Gastrocnemius medialis (tissue), 4 donors: ENCODE data around the gene OR10J5. TPM values are rescaled to one million over a fixed set of nuclear protein-coding genes. Genes with fewer than 3 reads are reported as not detected.

Experiments used
- ATAC-seq, 2 donors: fragments of 150-250 bp; one replicate each; pipeline ENCODE4 v1.9.1; 2016
- DNase-seq, 2 donors: peaks; one replicate each; pipeline ENCODE4 v3.0.0-alpha.2; 2019
- H3K27ac ChIP-seq, 4 donors: fragments of 200-600 bp; sonication (generic); 1 replicate in 1 of 4; 2 replicates in 3 of 4; pipeline ENCODE4 v1.5.1; 2016 to 2018; ENCODE audit warnings: mild to moderate bottlenecking in 2 of 4, moderate library complexity in 1 of 4
- H3K27me3 ChIP-seq, 3 donors: fragments of 200-600 bp; sonication (generic) in 2 of 3; 1 replicate in 1 of 3; 2 replicates in 2 of 3; pipeline versions ENCODE4 v1.5.1 to v1.6.0; 2016 to 2019; ENCODE audit warnings: mild to moderate bottlenecking in 1 of 3, moderate library complexity in 1 of 3
- H3K36me3 ChIP-seq, 2 donors: fragments of 200-600 bp; sonication (generic) in 1 of 2; one replicate each; pipeline ENCODE4 v1.5.1; 2017 to 2018
- H3K4me1 ChIP-seq, 2 donors: fragments of 200-600 bp; sonication (generic) in 1 of 2; one replicate each; pipeline ENCODE4 v1.5.1; 2016 to 2017; ENCODE audit warnings: mild to moderate bottlenecking in 2 of 2
- H3K4me3 ChIP-seq, 4 donors: fragments of 200-600 bp; sonication (generic) in 3 of 4; 1 replicate in 1 of 4; 2 replicates in 3 of 4; pipeline ENCODE4 v1.5.1; 2016 to 2019; ENCODE audit warnings: mild to moderate bottlenecking in 2 of 4
- H3K9me3 ChIP-seq, 3 donors: fragments of 200-600 bp; sonication (generic) in 2 of 3; 1 replicate in 1 of 3; 2 replicates in 2 of 3; pipeline ENCODE4 v1.5.1; 2016 to 2019
- POLR2A ChIP-seq, 2 donors: fragments of 450-650 bp; IDR thresholded peaks; one replicate each; pipeline ENCODE4 v1.6.1; 2017; ENCODE audit warnings: antibody characterized with exemption in 2 of 2, mild to moderate bottlenecking in 2 of 2, moderate library complexity in 2 of 2
- in situ Hi-C, 4 donors: fragments of 200-750 bp; cut with MboI; loops; one replicate each; pipeline versions ENCODE4 v1.15.0 to v1.8.0; 2017; ENCODE audit warnings: low sequenced_read_pairs in 4 of 4
- intact Hi-C: fragments of 100-400 bp; cut with DNase I; formaldehyde crosslinking; loops from one replicate; pipeline ENCODE4 v1.15.1; 2023; ENCODE audit warnings: low total_unique reads
- total RNA-seq, 4 donors: library from RNA; depleted of rRNA; stranded (reverse); fragments of >200 nt; gene quantifications; one replicate each; pipeline versions ENCODE4 v1.1.0 to v1.2.3, GENCODE V29; 2016
- TF ChIP-seq, protein P1 (sequence below), 5 experiments: fragments of 450-650 bp in 3 of 5; fragments of 200-600 bp in 2 of 5; sonication (generic) in 2 of 5; IDR thresholded peaks in 4 of 5; conservative IDR thresholded peaks in 1 of 5; 1 replicate in 4 of 5; 2 replicates in 1 of 5; pipeline ENCODE4 v1.5.1; 2016 to 2019; ENCODE audit warnings: antibody characterized with exemption in 5 of 5, mild to moderate bottlenecking in 3 of 5, moderate library complexity in 3 of 5

The OR10J5 gene, protein sequence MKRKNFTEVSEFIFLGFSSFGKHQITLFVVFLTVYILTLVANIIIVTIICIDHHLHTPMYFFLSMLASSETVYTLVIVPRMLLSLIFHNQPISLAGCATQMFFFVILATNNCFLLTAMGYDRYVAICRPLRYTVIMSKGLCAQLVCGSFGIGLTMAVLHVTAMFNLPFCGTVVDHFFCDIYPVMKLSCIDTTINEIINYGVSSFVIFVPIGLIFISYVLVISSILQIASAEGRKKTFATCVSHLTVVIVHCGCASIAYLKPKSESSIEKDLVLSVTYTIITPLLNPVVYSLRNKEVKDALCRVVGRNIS
- total RNA-seq = not detected

DNA sequence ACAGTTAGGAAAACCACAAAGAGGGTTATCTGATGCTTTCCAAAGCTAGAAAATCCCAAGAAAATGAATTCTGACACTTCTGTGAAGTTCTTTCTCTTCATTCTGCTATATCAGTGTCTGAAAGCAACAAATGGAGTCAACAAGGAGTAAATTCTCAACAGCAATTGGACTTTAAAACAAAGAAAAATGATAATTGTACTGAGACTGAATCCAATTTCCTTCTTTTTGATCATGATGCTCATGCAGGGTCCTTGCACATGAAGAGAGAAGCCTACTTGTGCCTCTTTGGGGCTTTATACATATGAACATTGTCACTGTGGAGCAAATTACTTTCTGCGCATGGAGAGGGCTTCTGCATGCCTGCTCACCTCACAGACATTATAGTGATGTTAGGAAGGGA, at the start of gene OR10J5:
TSS of gene OR10J5 (minus strand) at position 101 of the 400 bp plus-strand sequence. CDS start at position 101, 0 bp downstream.
- no peak for DNase-seq
- in situ Hi-C loops (no loop called here), intact Hi-C loops (no loop called here)
- Histone ChIP-seq H3K9me3 (no peaks in the 10 kb centered on the region), H3K36me3 (no peaks in the 10 kb centered on the region), H3K4me3 (no peak within 1 kb of the TSS), H3K27ac (no peak within 1 kb of the TSS), H3K27me3 (no peaks in the 10 kb centered on the region), H3K4me1 (no peaks in the 10 kb centered on the region)
- TF ChIP-seq POLR2A (IDR thresholded peaks at IDR 0.05) = no peak
- TF ChIP-seq, protein P1, sequence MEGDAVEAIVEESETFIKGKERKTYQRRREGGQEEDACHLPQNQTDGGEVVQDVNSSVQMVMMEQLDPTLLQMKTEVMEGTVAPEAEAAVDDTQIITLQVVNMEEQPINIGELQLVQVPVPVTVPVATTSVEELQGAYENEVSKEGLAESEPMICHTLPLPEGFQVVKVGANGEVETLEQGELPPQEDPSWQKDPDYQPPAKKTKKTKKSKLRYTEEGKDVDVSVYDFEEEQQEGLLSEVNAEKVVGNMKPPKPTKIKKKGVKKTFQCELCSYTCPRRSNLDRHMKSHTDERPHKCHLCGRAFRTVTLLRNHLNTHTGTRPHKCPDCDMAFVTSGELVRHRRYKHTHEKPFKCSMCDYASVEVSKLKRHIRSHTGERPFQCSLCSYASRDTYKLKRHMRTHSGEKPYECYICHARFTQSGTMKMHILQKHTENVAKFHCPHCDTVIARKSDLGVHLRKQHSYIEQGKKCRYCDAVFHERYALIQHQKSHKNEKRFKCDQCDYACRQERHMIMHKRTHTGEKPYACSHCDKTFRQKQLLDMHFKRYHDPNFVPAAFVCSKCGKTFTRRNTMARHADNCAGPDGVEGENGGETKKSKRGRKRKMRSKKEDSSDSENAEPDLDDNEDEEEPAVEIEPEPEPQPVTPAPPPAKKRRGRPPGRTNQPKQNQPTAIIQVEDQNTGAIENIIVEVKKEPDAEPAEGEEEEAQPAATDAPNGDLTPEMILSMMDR (IDR thresholded peaks at IDR 0.05 in 4 of 5, conservative IDR thresholded peaks at IDR 0.05 in 1 of 5) = no peak
- ATAC-seq = no peak

DNA sequence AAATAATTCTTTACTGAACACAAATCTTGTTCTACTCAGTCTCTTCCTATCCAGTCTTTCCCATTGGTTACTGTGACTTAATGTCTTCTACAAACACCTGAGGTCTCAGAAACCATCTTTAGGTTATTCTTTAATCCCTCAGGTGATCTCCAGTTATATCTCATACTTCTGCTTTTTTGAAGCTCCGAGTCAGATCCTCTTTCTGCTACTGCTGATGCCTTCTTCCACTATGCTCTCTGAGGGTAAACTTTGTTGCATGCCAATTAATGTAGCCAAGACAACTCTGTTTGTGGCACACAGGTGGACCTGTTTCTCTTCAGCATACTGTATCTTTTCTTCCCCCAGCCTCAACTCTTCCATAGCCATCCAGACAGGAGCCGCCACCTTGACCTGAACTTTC, 48.7 kb upstream of the OR10J5 start:
- H3K27ac ChIP-seq = no peak overlapping the region
- ATAC-seq = no peak
- DNase-seq = no peak
- in situ Hi-C loops = no loop called here
- intact Hi-C loops = no loop called here
- TF ChIP-seq, protein P1 (IDR thresholded peaks at IDR 0.05 in 4 of 5, conservative IDR thresholded peaks at IDR 0.05 in 1 of 5) = no peak
- no peak for TF ChIP-seq POLR2A (IDR thresholded peaks at IDR 0.05)
- H3K27me3 ChIP-seq = no peaks in the 10 kb centered on the region
- H3K36me3 ChIP-seq = no peaks in the 10 kb centered on the region
- no peaks in the 10 kb centered on the region for H3K4me1 ChIP-seq
- H3K9me3 ChIP-seq = no peaks in the 10 kb centered on the region
- no peak overlapping the region for H3K4me3 ChIP-seq

DNA sequence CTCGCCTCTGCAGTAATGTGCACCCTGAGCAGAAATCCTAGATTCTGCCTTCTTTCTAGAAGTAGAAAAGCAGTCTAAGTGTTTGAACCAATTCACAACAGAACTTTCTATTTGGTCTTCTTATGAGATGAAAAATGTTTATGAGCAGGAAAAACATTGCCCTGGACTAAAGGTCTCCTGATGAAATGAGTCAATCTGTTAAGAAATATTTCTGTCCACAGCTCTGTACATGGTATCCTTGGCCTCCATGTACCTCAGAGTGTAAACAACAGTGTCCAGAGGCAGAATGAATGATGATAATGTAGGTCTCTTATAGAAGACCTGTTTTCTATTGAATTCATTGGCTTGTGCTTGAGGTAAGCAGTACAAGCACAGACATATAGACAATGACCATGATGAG, 45.6 kb upstream of the OR10J5 start:
- Histone ChIP-seq H3K4me3 (no peak overlapping the region), H3K27me3 (no peaks in the 10 kb centered on the region), H3K4me1 (no peaks in the 10 kb centered on the region), H3K36me3 (no peaks in the 10 kb centered on the region), H3K9me3 (no peaks in the 10 kb centered on the region), H3K27ac (no peak overlapping the region)
- DNase-seq = no peak
- in situ Hi-C loops = no loop called here
- ATAC-seq = no peak
- intact Hi-C loops = no loop called here
- no peak for TF ChIP-seq POLR2A (IDR thresholded peaks at IDR 0.05)
- TF ChIP-seq, protein P1 (IDR thresholded peaks at IDR 0.05 in 4 of 5, conservative IDR thresholded peaks at IDR 0.05 in 1 of 5) = no peak

DNA sequence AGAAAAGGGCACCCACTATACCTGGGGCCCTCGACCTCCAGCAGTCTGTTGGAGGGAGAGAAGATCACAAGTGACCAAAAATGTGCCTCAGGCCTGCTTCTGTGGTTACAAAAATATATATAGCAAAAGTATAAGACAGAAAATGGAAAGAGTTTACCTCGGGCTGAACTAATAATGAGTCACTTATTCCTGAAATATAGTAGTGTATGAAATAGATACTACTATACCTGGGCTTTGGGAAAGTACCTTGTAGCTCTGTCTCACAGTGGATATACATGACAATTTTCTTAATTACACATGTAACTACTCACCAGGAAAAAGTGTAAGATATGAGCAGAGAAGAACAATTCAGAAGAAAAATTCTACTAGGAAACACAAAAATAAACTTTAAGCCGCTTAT, 44.5 kb upstream of the OR10J5 start:
- H3K4me3 ChIP-seq = no peak overlapping the region
- no peaks in the 10 kb centered on the region for H3K4me1 ChIP-seq
- H3K27ac ChIP-seq = no peak overlapping the region
- no peak for ATAC-seq
- H3K36me3 ChIP-seq = no peaks in the 10 kb centered on the region
- in situ Hi-C loops (no loop called here), intact Hi-C loops (no loop called here)
- TF ChIP-seq POLR2A (IDR thresholded peaks at IDR 0.05) = no peak
- H3K27me3 ChIP-seq = no peaks in the 10 kb centered on the region
- H3K9me3 ChIP-seq = no peaks in the 10 kb centered on the region
- DNase-seq = no peak

DNA sequence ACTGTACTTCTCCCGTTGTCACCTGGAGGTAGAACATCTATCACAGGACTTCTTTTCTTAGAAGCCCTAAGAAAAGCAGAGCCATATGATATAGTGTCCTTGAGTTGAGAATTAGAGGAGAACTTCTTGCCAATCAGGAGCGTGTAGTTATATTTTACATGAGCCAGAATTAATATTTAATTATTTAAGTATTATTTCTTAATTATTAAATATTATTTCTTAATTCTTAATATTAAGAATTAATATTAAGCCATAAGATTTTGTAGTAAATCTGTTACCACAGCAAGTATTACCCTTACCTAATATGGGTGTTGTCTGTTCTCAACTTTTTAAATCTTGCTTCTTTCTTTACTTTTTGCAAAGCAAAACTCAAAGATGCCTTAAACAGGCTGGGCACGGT, 41.6 kb upstream of the OR10J5 start:
- Histone ChIP-seq H3K27me3 (no peaks in the 10 kb centered on the region), H3K4me3 (no peak overlapping the region), H3K9me3 (no peaks in the 10 kb centered on the region), H3K27ac (no peak overlapping the region), H3K4me1 (no peaks in the 10 kb centered on the region), H3K36me3 (no peaks in the 10 kb centered on the region)
- no peak for ATAC-seq
- DNase-seq = no peak
- intact Hi-C loops (no loop called here), in situ Hi-C loops (no loop called here)
- no peak for TF ChIP-seq POLR2A (IDR thresholded peaks at IDR 0.05)
- TF ChIP-seq, protein P1 (IDR thresholded peaks at IDR 0.05 in 4 of 5, conservative IDR thresholded peaks at IDR 0.05 in 1 of 5) = no peak
